NCI-H2227 (cell line): Measurements from ENCODE around the gene LAD1.

Source experiments
- DNase-seq: peaks from one replicate; lab custom pipeline; 2025; ENCODE audit not compliant: unreplicated experiment; lab: John Stamatoyannopoulos, UW

The LAD1 gene

GRCh38 chr1:201365251-201365650 lies 33.9 kb downstream of the LAD1 start:
- DNase-seq, result no peak

- DNase-seq, result no peak
Observed at GRCh38 chr1:201364808-201365105, 34.4 kb downstream of the LAD1 start.

- no peak for DNase-seq
Observed at GRCh38 chr1:201363467-201363866, 35.7 kb downstream of the LAD1 start.

GRCh38 chr1:201362906-201363305 lies 36.2 kb downstream of the LAD1 start:
- DNase-seq, result no peak

GRCh38 chr1:201361652-201362504 lies 37.2 kb downstream of the LAD1 start:
- peak; percentile 51 for DNase-seq

GRCh38 chr1:201360901-201361651 lies 38.0 kb downstream of the LAD1 start:
- DNase-seq, result no peak

- no peak for DNase-seq
Observed at GRCh38 chr1:201360486-201360885, 38.6 kb downstream of the LAD1 start.

GRCh38 chr1:201359873-201360210 lies 39.3 kb downstream of the LAD1 start:
- no peak for DNase-seq

GRCh38 chr1:201359031-201359872 lies 39.9 kb downstream of the LAD1 start:
- no peak for DNase-seq

GRCh38 chr1:201358596-201358995 lies 40.5 kb downstream of the LAD1 start:
- DNase-seq, result no peak

GRCh38 chr1:201357636-201358348 lies 41.3 kb downstream of the LAD1 start:
- no peak for DNase-seq

- no peak for DNase-seq
Observed at GRCh38 chr1:201357211-201357610, 41.9 kb downstream of the LAD1 start.

- no peak for DNase-seq
Observed at GRCh38 chr1:201356701-201357100, 42.4 kb downstream of the LAD1 start.

GRCh38 chr1:201356236-201356635 lies 42.9 kb downstream of the LAD1 start:
- no peak for DNase-seq

- DNase-seq, result no peak
Observed at GRCh38 chr1:201355471-201355870, 43.7 kb downstream of the LAD1 start.

GRCh38 chr1:201354901-201355295 lies 44.2 kb downstream of the LAD1 start:
- DNase-seq, result no peak

GRCh38 chr1:201354151-201354900 lies 44.8 kb downstream of the LAD1 start:
- DNase-seq, result no peak

- DNase-seq, result no peak
Observed at GRCh38 chr1:201353186-201353940, 45.8 kb downstream of the LAD1 start.

- DNase-seq, result no peak
Observed at GRCh38 chr1:201351617-201352016, 47.5 kb downstream of the LAD1 start.

- DNase-seq, result no peak
Observed at GRCh38 chr1:201350884-201351283, 48.2 kb downstream of the LAD1 start.
